Upper lobe of left lung (tissue), 6 donors: ENCODE measurements around the gene CSF1. TPM values are rescaled to one million over a fixed set of nuclear protein-coding genes. Genes with fewer than 3 reads are reported as not detected.
A peak's percentile ranks its signal among the peaks of the same experiment; 100 is the strongest.

ENCODE experiments used
- ATAC-seq, 2 donors: fragments of 200-7000 bp; cut with Tn5 transposase; one replicate each; pipeline ENCODE4 v1.9.1; 2022; ENCODE audit warnings: mild to moderate bottlenecking in 2 of 2, moderate library complexity in 2 of 2; ENCODE audit not compliant: low FRiP score in 2 of 2
- DNase-seq, 2 donors: peaks; one replicate each; pipeline ENCODE4 v3.0.0-alpha.2; 2019 to 2020
- H3K27ac ChIP-seq, 4 donors: fragments of 200-600 bp; sonication (generic); one replicate each; pipeline ENCODE4 v1.5.1; 2016 to 2019
- H3K27me3 ChIP-seq, 4 donors: fragments of 200-600 bp; sonication (generic); one replicate each; pipeline ENCODE4 v1.5.1; 2017 to 2019
- H3K36me3 ChIP-seq, 4 donors: fragments of 200-600 bp; sonication (generic); one replicate each; pipeline ENCODE4 v1.5.1; 2016 to 2019
- H3K4me1 ChIP-seq, 4 donors: fragments of 200-600 bp; sonication (generic); one replicate each; pipeline ENCODE4 v1.5.1; 2018 to 2019
- H3K4me3 ChIP-seq, 4 donors: fragments of 200-600 bp; sonication (generic); one replicate each; pipeline ENCODE4 v1.5.1; 2017 to 2019; ENCODE audit warnings: mild to moderate bottlenecking in 2 of 4, moderate library complexity in 1 of 4
- H3K9me3 ChIP-seq, 4 donors: fragments of 200-600 bp; sonication (generic); one replicate each; pipeline ENCODE4 v1.5.1; 2018 to 2019
- CTCF ChIP-seq, 6 experiments: fragments of 450-650 bp in 4 of 6; fragments of 200-600 bp in 2 of 6; sonication (generic) in 2 of 6; IDR thresholded peaks; one replicate each; pipeline ENCODE4 v1.5.1; 2016 to 2019; ENCODE audit warnings: antibody characterized with exemption in 6 of 6
- EP300 ChIP-seq, 4 donors: sonication (generic); formaldehyde crosslinking; IDR thresholded peaks; one replicate each; pipeline ENCODE4 v1.5.1; 2017; ENCODE audit warnings: antibody characterized with exemption in 4 of 4, control low read depth in 2 of 4
- POLR2A ChIP-seq, 4 donors: fragments of 450-650 bp; IDR thresholded peaks; one replicate each; pipeline ENCODE4 v1.5.1; 2016 to 2017; ENCODE audit warnings: antibody characterized with exemption in 4 of 4, mild to moderate bottlenecking in 2 of 4
- POLR2AphosphoS5 ChIP-seq, 2 donors: sonication (generic); formaldehyde crosslinking; IDR thresholded peaks; one replicate each; pipeline ENCODE4 v1.5.1; 2017; ENCODE audit warnings: antibody characterized with exemption in 2 of 2
- WGBS, 2 donors: methylation state at CpG; one replicate each; pipeline ENCODE4 v1.1.5; 2017 to 2018; 5-methylcytosine and 5-hydroxymethylcytosine counted together
- total RNA-seq, 6 donors: library from RNA; depleted of rRNA in 4 of 6; stranded (reverse); fragments of >200 nt in 4 of 6; gene quantifications; one replicate each; pipeline versions ENCODE4 v1.1.0 to v1.2.1, GENCODE V29; 2016 to 2021
- donor health status: DM: no; HTN: no; CAD: no; lungs with moderate emphysema.
- donor health status: DM: no; HTN: yes; CAD: no; lungs with severe emphysema.

CSF1 gene
- total RNA-seq, 6 donors from 2014 or later, result 19.4 to 106 (median 36.5) TPM

GRCh38 chr1:109932679-109933078, 22.0 kb downstream of the CSF1 start:
- DNase-seq (no peak), ATAC-seq (no peak)
- Histone ChIP-seq H3K36me3 (peaks cover 0 to 21% (median 19%) of the 10 kb centered on the region in 4 donors), H3K4me1 (peaks cover 41 to 46% (median 44%) of the 10 kb centered on the region in 4 donors), H3K27me3 (no peaks in the 10 kb centered on the region), H3K4me3 (no peak overlapping the region), H3K27ac (no peak overlapping the region), H3K9me3 (peaks cover 0 to 3% (median 0%) of the 10 kb centered on the region in 4 donors)
- 93% methylated on average over 5 of the region's 5 CpGs for WGBS, 2 donors
- TF ChIP-seq POLR2AphosphoS5 (IDR thresholded peaks at IDR 0.05) (no peak), EP300 (IDR thresholded peaks at IDR 0.05) (no peak), CTCF (IDR thresholded peaks at IDR 0.05) (no peak), POLR2A (IDR thresholded peaks at IDR 0.05) (no peak)

- Histone ChIP-seq H3K4me3 (no peak overlapping the region), H3K4me1 (peaks cover 27 to 31% (median 30%) of the 10 kb centered on the region in 4 donors), H3K36me3 (peaks cover 0 to 13% (median 12%) of the 10 kb centered on the region in 4 donors), H3K27ac (no peak overlapping the region), H3K9me3 (peaks cover 0 to 6% (median 3%) of the 10 kb centered on the region in 4 donors), H3K27me3 (no peaks in the 10 kb centered on the region)
- 43 to 84% methylated on average over 10 of the region's 10 CpGs for WGBS, 2 donors
- no peak for TF ChIP-seq POLR2AphosphoS5 (IDR thresholded peaks at IDR 0.05)
- TF ChIP-seq CTCF (IDR thresholded peaks at IDR 0.05), result no peak
- no peak for TF ChIP-seq POLR2A (IDR thresholded peaks at IDR 0.05)
- no peak for TF ChIP-seq EP300 (IDR thresholded peaks at IDR 0.05)
- no peak for DNase-seq
- ATAC-seq, result peak; percentile 37 to 63
Observed at GRCh38 chr1:109933856-109934711, 23.4 kb downstream of the CSF1 start.

- Histone ChIP-seq H3K4me1 (peaks cover 15 to 23% (median 17%) of the 10 kb centered on the region in 4 donors), H3K9me3 (peaks cover 0 to 6% (median 3%) of the 10 kb centered on the region in 4 donors), H3K4me3 (no peak overlapping the region), H3K36me3 (no peaks in the 10 kb centered on the region), H3K27ac (no peak overlapping the region), H3K27me3 (no peaks in the 10 kb centered on the region)
- TF ChIP-seq POLR2A (IDR thresholded peaks at IDR 0.05) (no peak), EP300 (IDR thresholded peaks at IDR 0.05) (no peak), POLR2AphosphoS5 (IDR thresholded peaks at IDR 0.05) (no peak), CTCF (IDR thresholded peaks at IDR 0.05) (no peak)
- DNase-seq (no peak), ATAC-seq (no peak)
- 55 to 68% methylated on average over 4 of the region's 4 CpGs for WGBS, 2 donors
Observed at GRCh38 chr1:109935451-109935900, 24.8 kb downstream of the CSF1 start.

- WGBS, 2 donors, result 92 to 96% methylated on average over 1 of the region's 1 CpG
- ATAC-seq (no peak), DNase-seq (no peak)
- Histone ChIP-seq H3K27ac (no peak overlapping the region), H3K4me3 (no peak overlapping the region), H3K27me3 (no peaks in the 10 kb centered on the region), H3K36me3 (no peaks in the 10 kb centered on the region), H3K4me1 (peaks cover 6 to 11% (median 8%) of the 10 kb centered on the region in 4 donors), H3K9me3 (peaks cover 0 to 6% (median 3%) of the 10 kb centered on the region in 4 donors)
- TF ChIP-seq POLR2AphosphoS5 (IDR thresholded peaks at IDR 0.05), result no peak
- TF ChIP-seq POLR2A (IDR thresholded peaks at IDR 0.05), result no peak
- TF ChIP-seq EP300 (IDR thresholded peaks at IDR 0.05), result no peak
- no peak for TF ChIP-seq CTCF (IDR thresholded peaks at IDR 0.05)
Observed at GRCh38 chr1:109937738-109938137, 27.1 kb downstream of the CSF1 start.
